Stimulated activated CD8-positive, alpha-beta memory T cell treated with anti-CD3 and anti-CD28 coated beads, Interleukin-12 subunit alpha, Interleukin-12 subunit beta, amount 100 ng/mL, for 4 hours (primary cell): ENCODE results near the gene MET.
"Not testable (repeated sequence)": the region's sequence is repeated elsewhere in the genome, so short reads cannot be mapped to it uniquely, and the experiment has no call there.

ENCODE experiments used
- DNase-seq: peaks from one replicate; pipeline ENCODE4 v3.0.0-alpha.2; 2020; ENCODE audit warnings: low read depth

Gene MET

GRCh38 chr7:116671681-116672595, at the start of gene MET:
MET (plus strand) TSS chr7:116672196; CDS start chr7:116699085, 26,889 bp downstream.
- no peak for DNase-seq

GRCh38 chr7:116626886-116627285, 45.1 kb upstream of the MET start:
- no peak for DNase-seq

- DNase-seq, result no peak
Measured at GRCh38 chr7:116629051-116629463, 42.9 kb upstream of the MET start.

- no peak for DNase-seq
Measured at GRCh38 chr7:116630357-116630756, 41.6 kb upstream of the MET start.

GRCh38 chr7:116630932-116631671, 40.9 kb upstream of the MET start:
- no peak for DNase-seq

GRCh38 chr7:116631676-116632075, 40.3 kb upstream of the MET start:
- DNase-seq, result no peak

GRCh38 chr7:116632384-116632783, 39.6 kb upstream of the MET start:
- no peak for DNase-seq

- DNase-seq, result no peak
Measured at GRCh38 chr7:116633131-116633988, 38.6 kb upstream of the MET start.

- no peak for DNase-seq
Measured at GRCh38 chr7:116636997-116637396, 35.0 kb upstream of the MET start.

GRCh38 chr7:116638592-116638991, 33.4 kb upstream of the MET start:
- DNase-seq, result not testable (repeated sequence)

- no peak for DNase-seq
Measured at GRCh38 chr7:116641551-116642153, 30.3 kb upstream of the MET start.

GRCh38 chr7:116643148-116643547, 28.8 kb upstream of the MET start:
- not testable (repeated sequence) for DNase-seq

GRCh38 chr7:116644628-116645027, 27.4 kb upstream of the MET start:
- DNase-seq, result no peak

- no peak for DNase-seq
Measured at GRCh38 chr7:116647290-116647689, 24.7 kb upstream of the MET start.

- no peak for DNase-seq
Measured at GRCh38 chr7:116647861-116648260, 24.1 kb upstream of the MET start.

GRCh38 chr7:116650436-116650835, 21.6 kb upstream of the MET start:
- no peak for DNase-seq

GRCh38 chr7:116652793-116653192, 19.2 kb upstream of the MET start:
- DNase-seq, result no peak

- no peak for DNase-seq
Measured at GRCh38 chr7:116653204-116653603, 18.8 kb upstream of the MET start.

GRCh38 chr7:116653646-116654045, 18.4 kb upstream of the MET start:
- no peak for DNase-seq

GRCh38 chr7:116659248-116659647, 12.7 kb upstream of the MET start:
- DNase-seq, result not testable (repeated sequence)

- no peak for DNase-seq
Measured at GRCh38 chr7:116661865-116662264, 10.1 kb upstream of the MET start.

- no peak for DNase-seq
Measured at GRCh38 chr7:116663744-116664143, 8.3 kb upstream of the MET start.
